Glutamatergic neuron (in vitro differentiated cells): ENCODE data around the gene CCDC175. TPM values are rescaled to one million over a fixed set of nuclear protein-coding genes. Genes with fewer than 3 reads are reported as not detected.

ENCODE experiments used
- DNase-seq: peaks from one replicate; pipeline ENCODE4 v3.0.0; 2022
- H3K27ac Mint-ChIP-seq: one replicate; pipeline ENCODE4 v1.8.0; 2020; ENCODE audit warnings: mild to moderate bottlenecking, mixed read lengths, inconsistent platforms; ENCODE audit not compliant: unreplicated experiment
- H3K27me3 Mint-ChIP-seq: one replicate; pipeline ENCODE4 v1.8.0; 2020; ENCODE audit warnings: mild to moderate bottlenecking, moderate library complexity, mixed read lengths, inconsistent platforms; ENCODE audit not compliant: unreplicated experiment
- H3K36me3 Mint-ChIP-seq: one replicate; pipeline ENCODE4 v1.8.0; 2020; ENCODE audit warnings: mild to moderate bottlenecking, mixed read lengths, inconsistent platforms; ENCODE audit not compliant: unreplicated experiment
- H3K4me1 Mint-ChIP-seq: one replicate; pipeline ENCODE4 v1.8.0; 2020; ENCODE audit warnings: mild to moderate bottlenecking, low read depth, mixed read lengths, inconsistent platforms; ENCODE audit not compliant: unreplicated experiment
- H3K4me3 Mint-ChIP-seq: one replicate; pipeline ENCODE4 v1.8.0; 2020; ENCODE audit warnings: mild to moderate bottlenecking, mixed read lengths, inconsistent platforms; ENCODE audit not compliant: unreplicated experiment
- H3K9me3 Mint-ChIP-seq: one replicate; pipeline ENCODE4 v1.8.0; 2020; ENCODE audit warnings: mild to moderate bottlenecking, moderate library complexity, mixed read lengths, inconsistent platforms; ENCODE audit not compliant: unreplicated experiment
- CTCF ChIP-seq: fragments of 200-600 bp; sonication (generic); IDR thresholded peaks from one replicate; pipeline ENCODE4 v1.5.0; 2021; ENCODE audit not compliant: partially characterized antibody, unreplicated experiment
- total RNA-seq: library from RNA; stranded (reverse); fragmentation: NEBNext Ultra II Directional; extraction: Animal tissue kit (Norgen Biotek cat#: 25700); gene quantifications from one replicate; pipeline ENCODE4 v1.2.1, GENCODE V29; 2021; ENCODE audit not compliant: unreplicated experiment

CCDC175 gene
- total RNA-seq, 1 donor from 2014 or later, result not detected

GRCh38 chr14:59600211-59600945 is 23.8 kb upstream of the CCDC175 start:
- peaks cover 26% of the 10 kb centered on the region for H3K36me3 Mint-ChIP-seq
- H3K4me1 Mint-ChIP-seq, result peaks cover 11% of the 10 kb centered on the region
- H3K4me3 Mint-ChIP-seq, result no peak overlapping the region
- no peak overlapping the region for H3K27ac Mint-ChIP-seq
- H3K27me3 Mint-ChIP-seq, result peaks cover 5% of the 10 kb centered on the region
- no peak for TF ChIP-seq CTCF
- no peak for DNase-seq
- peaks cover 3% of the 10 kb centered on the region for H3K9me3 Mint-ChIP-seq

- Mint-ChIP-seq H3K9me3 (no peaks in the 10 kb centered on the region), H3K4me1 (no peaks in the 10 kb centered on the region), H3K27me3 (peaks cover 2% of the 10 kb centered on the region), H3K4me3 (no peak overlapping the region), H3K36me3 (peaks cover 24% of the 10 kb centered on the region), H3K27ac (no peak overlapping the region)
- DNase-seq, result no peak
- no peak for TF ChIP-seq CTCF
Measured at GRCh38 chr14:59595071-59595470, 18.5 kb upstream of the CCDC175 start.

- H3K9me3 Mint-ChIP-seq, result no peaks in the 10 kb centered on the region
- H3K27me3 Mint-ChIP-seq, result no peaks in the 10 kb centered on the region
- DNase-seq, result no peak
- peaks cover 6% of the 10 kb centered on the region for H3K36me3 Mint-ChIP-seq
- no peak overlapping the region for H3K4me3 Mint-ChIP-seq
- H3K4me1 Mint-ChIP-seq, result no peaks in the 10 kb centered on the region
- TF ChIP-seq CTCF, result no peak
- H3K27ac Mint-ChIP-seq, result no peak overlapping the region
Measured at GRCh38 chr14:59591641-59592370, 15.2 kb upstream of the CCDC175 start.

GRCh38 chr14:59588101-59588500 is 11.5 kb upstream of the CCDC175 start:
- TF ChIP-seq CTCF, result no peak
- Mint-ChIP-seq H3K27ac (no peak overlapping the region), H3K9me3 (peaks cover 2% of the 10 kb centered on the region), H3K4me3 (no peak overlapping the region), H3K27me3 (no peaks in the 10 kb centered on the region), H3K4me1 (no peaks in the 10 kb centered on the region), H3K36me3 (no peaks in the 10 kb centered on the region)
- DNase-seq, result no peak

GRCh38 chr14:59585891-59586554 is 9.4 kb upstream of the CCDC175 start:
- H3K27ac Mint-ChIP-seq, result no peak overlapping the region
- no peak for DNase-seq
- H3K4me3 Mint-ChIP-seq, result no peak overlapping the region
- H3K36me3 Mint-ChIP-seq, result no peaks in the 10 kb centered on the region
- no peaks in the 10 kb centered on the region for H3K4me1 Mint-ChIP-seq
- no peaks in the 10 kb centered on the region for H3K27me3 Mint-ChIP-seq
- TF ChIP-seq CTCF, result no peak
- peaks cover 2% of the 10 kb centered on the region for H3K9me3 Mint-ChIP-seq
